GM23338 (cell line): ENCODE data around the gene PARL. TPM values are rescaled to one million over a fixed set of nuclear protein-coding genes. Genes with fewer than 3 reads are reported as not detected.

Experiments
- ATAC-seq: fragments of 200-7000 bp; cut with Tn5 transposase; 3 replicates; pipeline ENCODE4 v1.9.1; 2020
- DNase-seq: peaks from one replicate; pipeline ENCODE4 v3.0.0-alpha.2; 2015; ENCODE audit warnings: low spot score
- H2AFZ ChIP-seq: fragments of 200-600 bp; sonication (generic); 2 replicates; pipeline ENCODE4 v1.8.0; 2016; ENCODE audit warnings: antibody characterized with exemption, mild to moderate bottlenecking, moderate library complexity
- H3F3A ChIP-seq: fragments of 200-600 bp; sonication (generic); replicated peaks from 2 replicates; pipeline ENCODE4 v1.8.0; 2017; ENCODE audit warnings: antibody characterized with exemption, mixed run types, low read depth
- H3K27ac ChIP-seq: fragments of 200-600 bp; sonication (generic); 2 replicates; pipeline ENCODE4 v1.6.1; 2016; ENCODE audit warnings: low read depth
- H3K27me3 ChIP-seq: fragments of 200-600 bp; sonication (generic); 2 replicates; pipeline ENCODE4 v1.8.0; 2016; ENCODE audit warnings: mild to moderate bottlenecking, mixed run types, moderate library complexity; ENCODE audit not compliant: insufficient read depth
- H3K36me3 ChIP-seq: fragments of 200-600 bp; sonication (generic); 2 replicates; pipeline ENCODE4 v1.8.0; 2016; ENCODE audit warnings: mild to moderate bottlenecking; ENCODE audit not compliant: insufficient read depth
- H3K4me1 ChIP-seq: fragments of 200-600 bp; sonication (generic); 2 replicates; pipeline ENCODE4 v1.8.0; 2016; ENCODE audit warnings: mild to moderate bottlenecking, moderate library complexity; ENCODE audit not compliant: insufficient read depth
- H3K4me2 ChIP-seq: fragments of 200-600 bp; sonication (generic); 2 replicates; pipeline ENCODE4 v1.7.1; 2017; ENCODE audit warnings: mixed run types
- H3K4me3 ChIP-seq: fragments of 200-600 bp; sonication (generic); 2 replicates; pipeline ENCODE4 v1.6.1; 2016; ENCODE audit warnings: mixed run types
- H3K79me2 ChIP-seq: fragments of 200-600 bp; sonication (generic); replicated peaks from 2 replicates; pipeline ENCODE4 v1.8.0; 2017; ENCODE audit warnings: mild to moderate bottlenecking; ENCODE audit not compliant: insufficient read depth
- H3K9me2 ChIP-seq: fragments of 200-600 bp; sonication (generic); 2 replicates; pipeline ENCODE4 v1.8.0; 2017; ENCODE audit not compliant: insufficient read depth
- H4K20me1 ChIP-seq: fragments of 200-600 bp; sonication (generic); replicated peaks from 2 replicates; pipeline ENCODE4 v1.8.0; 2017; ENCODE audit warnings: mild to moderate bottlenecking; ENCODE audit not compliant: insufficient read depth
- H3K27ac Mint-ChIP-seq: 2 replicates; pipeline ENCODE4 v1.8.0; 2020; ENCODE audit warnings: inconsistent platforms, mild to moderate bottlenecking, moderate library complexity, mixed read lengths
- H3K27me3 Mint-ChIP-seq: 3 replicates; pipeline ENCODE4 v1.8.0; 2022; ENCODE audit warnings: low read depth, mild to moderate bottlenecking, moderate library complexity, mixed read lengths, inconsistent platforms; ENCODE audit not compliant: insufficient read depth, poor library complexity
- H3K36me3 Mint-ChIP-seq: 3 replicates; pipeline ENCODE4 v1.8.0; 2021; ENCODE audit warnings: low read depth, mild to moderate bottlenecking, inconsistent platforms, moderate library complexity, mixed read lengths
- H3K4me1 Mint-ChIP-seq: 3 replicates; pipeline ENCODE4 v1.8.0; 2020; ENCODE audit warnings: mild to moderate bottlenecking, inconsistent platforms, mixed read lengths
- H3K4me3 Mint-ChIP-seq: 3 replicates; pipeline ENCODE4 v1.8.0; 2021; ENCODE audit warnings: moderate library complexity, mild to moderate bottlenecking, inconsistent platforms, mixed read lengths
- H3K9me3 Mint-ChIP-seq: 3 replicates; pipeline ENCODE4 v1.8.0; 2020; ENCODE audit warnings: moderate library complexity, mild to moderate bottlenecking, inconsistent platforms, mixed read lengths
- CREB1 ChIP-seq: fragments of 250-450 bp; sonication (Bioruptor Pico); IDR thresholded peaks from 2 replicates; pipeline ENCODE4 v1.5.0; 2020; ENCODE audit warnings: low read depth, mild to moderate bottlenecking, moderate library complexity
- ETS1 ChIP-seq: IDR thresholded peaks from 2 replicates; pipeline ENCODE4 v1.6.1; 2016; ENCODE audit warnings: antibody characterized with exemption
- EZH2 ChIP-seq: fragments of 200-600 bp; sonication (generic); IDR thresholded peaks from one replicate; pipeline ENCODE4 v1.8.0; 2017; ENCODE audit warnings: antibody characterized with exemption, mild to moderate bottlenecking, low read depth; ENCODE audit not compliant: unreplicated experiment
- EZH2phosphoT487 ChIP-seq: fragments of 200-600 bp; sonication (generic); IDR thresholded peaks from one replicate; pipeline ENCODE4 v1.8.1; 2018; ENCODE audit warnings: antibody characterized with exemption; ENCODE audit not compliant: unreplicated experiment
- NANOG ChIP-seq: IDR thresholded peaks from 2 replicates; pipeline ENCODE4 v1.6.1; 2016; ENCODE audit warnings: antibody characterized with exemption, borderline replicate concordance
- POLR2AphosphoS5 ChIP-seq: IDR thresholded peaks from 2 replicates; pipeline ENCODE4 v1.6.1; 2016; ENCODE audit warnings: antibody characterized with exemption, low read depth
- REST ChIP-seq: IDR thresholded peaks from one replicate; pipeline ENCODE4 v1.6.1; 2018; ENCODE audit warnings: antibody characterized with exemption; ENCODE audit not compliant: unreplicated experiment
- STAT1 ChIP-seq: IDR thresholded peaks from one replicate; pipeline ENCODE4 v1.6.1; 2016; ENCODE audit warnings: antibody characterized with exemption; ENCODE audit not compliant: unreplicated experiment
- ZNF114 ChIP-seq: fragments of 250-450 bp; sonication (Bioruptor Pico); IDR thresholded peaks from 2 replicates; pipeline ENCODE4 v1.5.0; 2020; ENCODE audit warnings: mild to moderate bottlenecking, moderate library complexity
- ZNF331 ChIP-seq: fragments of 250-450 bp; sonication (Bioruptor Pico); IDR thresholded peaks from 2 replicates; pipeline ENCODE4 v1.5.0; 2020; ENCODE audit warnings: low read depth, mild to moderate bottlenecking, moderate library complexity
- polyA plus RNA-seq: library from polyadenylated mRNA; unstranded; fragments of >200 nt; fragmentation: Nextera tagmentation; extraction: Ambion mirVana; gene quantifications from 2 replicates; pipeline ENCODE4 v1.2.1, GENCODE V29; 2016
- total RNA-seq: library from RNA; depleted of rRNA; stranded (reverse); fragments of >200 nt; shearing (Covaris generic); gene quantifications from 2 replicates; pipeline ENCODE4 v1.2.3, GENCODE V29; 2014

The PARL gene
- total and polyA plus RNA-seq, 2 experiments from 2014 or later = 67.5 to 78.7 TPM

GRCh38 chr3:183815951-183816475 is 68.7 kb downstream of the PARL start:
- Mint-ChIP-seq H3K27ac (no peak overlapping the region), H3K9me3 (no peaks in the 10 kb centered on the region), H3K36me3 (peaks cover 33% of the 10 kb centered on the region), H3K4me1 (peaks cover 5% of the 10 kb centered on the region; the same call in 2 of the 3 replicates), H3K27me3 (peaks cover 11% of the 10 kb centered on the region), H3K4me3 (no peak overlapping the region)
- TF ChIP-seq ZNF114 (CRISPR knock-in tag) (no peak), POLR2AphosphoS5 (0 out of 2 replicates have a peak, but pooled peaks have one; percentile 10)
- no peaks in the 10 kb centered on the region for H3K4me1 ChIP-seq
- H4K20me1 ChIP-seq = no peaks in the 10 kb centered on the region; the same call in none of the 2 replicates
- DNase-seq (no peak), ATAC-seq (no peak)
- no peak overlapping the region for H3K27ac ChIP-seq
- no peak overlapping the region for H3K4me2 ChIP-seq
- no peaks in the 10 kb centered on the region for H3K9me2 ChIP-seq
- H3F3A ChIP-seq = no peaks in the 10 kb centered on the region; the same call in 1 of the 2 replicates
- H2AFZ ChIP-seq = no peak overlapping the region
- H3K4me3 ChIP-seq = no peak overlapping the region
- H3K79me2 ChIP-seq = no peaks in the 10 kb centered on the region
- peaks cover 5% of the 10 kb centered on the region for H3K36me3 ChIP-seq
- no peaks in the 10 kb centered on the region for H3K27me3 ChIP-seq

DNA sequence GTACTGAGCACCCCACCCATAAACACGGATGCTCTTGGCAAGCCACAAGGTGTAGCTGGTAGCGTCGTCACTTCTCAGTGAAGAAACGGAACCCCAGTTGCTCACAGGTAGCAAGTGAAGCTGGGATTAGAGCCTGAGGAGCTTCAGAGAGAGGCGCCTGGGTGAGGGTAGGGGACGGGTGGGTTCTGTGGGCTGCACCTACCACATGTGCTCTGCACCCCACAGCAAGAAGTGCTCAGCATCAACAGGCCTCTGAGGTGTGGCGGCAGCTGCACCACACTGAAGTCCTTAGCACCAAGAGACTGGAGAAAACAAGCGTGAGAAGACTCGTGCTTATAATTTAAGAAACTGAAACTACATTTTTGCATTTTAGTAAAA is 69.1 kb downstream of the PARL start:
- peak; percentile 9; the same call in 2 of the 3 replicates for ATAC-seq
- H3K36me3 ChIP-seq = peaks cover 10% of the 10 kb centered on the region
- TF ChIP-seq POLR2AphosphoS5 = no peak
- TF ChIP-seq STAT1 = no peak
- TF ChIP-seq EZH2 = no peak
- no peak for TF ChIP-seq ETS1
- no peak for TF ChIP-seq NANOG
- TF ChIP-seq ZNF114 (CRISPR knock-in tag) = no peak
- TF ChIP-seq REST = no peak
- TF ChIP-seq CREB1 (CRISPR knock-in tag) = no peak
- TF ChIP-seq EZH2phosphoT487 = no peak
- TF ChIP-seq ZNF331 (CRISPR knock-in tag) = no peak
- no peaks in the 10 kb centered on the region; the same call in none of the 2 replicates for H4K20me1 ChIP-seq
- no peak overlapping the region for H3K27ac ChIP-seq
- Mint-ChIP-seq H3K27ac (no peak overlapping the region), H3K4me3 (no peak overlapping the region), H3K36me3 (peaks cover 38% of the 10 kb centered on the region), H3K9me3 (no peaks in the 10 kb centered on the region), H3K4me1 (peaks cover 5% of the 10 kb centered on the region; the same call in 2 of the 3 replicates), H3K27me3 (peaks cover 11% of the 10 kb centered on the region)
- H3K9me2 ChIP-seq = no peaks in the 10 kb centered on the region
- H3K79me2 ChIP-seq = no peaks in the 10 kb centered on the region
- no peak overlapping the region for H2AFZ ChIP-seq
- H3K4me2 ChIP-seq = no peak overlapping the region
- no peaks in the 10 kb centered on the region; the same call in 1 of the 2 replicates for H3F3A ChIP-seq
- no peak for DNase-seq
- H3K4me3 ChIP-seq = no peak overlapping the region
- no peaks in the 10 kb centered on the region for H3K27me3 ChIP-seq
- no peaks in the 10 kb centered on the region for H3K4me1 ChIP-seq
